Memory B cell (primary cell): ENCODE data around the gene MBOAT2.
"Not testable (repeated sequence)": the region's sequence is repeated elsewhere in the genome, so short reads cannot be mapped to it uniquely, and the experiment has no call there.

Experiments used
- ATAC-seq: fragments of 150-1000 bp; cut with Tn5 transposase; 2 replicates; pipeline ENCODE4 v1.10.0; 2021; ENCODE audit warnings: low read depth, mild to moderate bottlenecking, moderate library complexity
- DNase-seq, 2 donors: peaks; one replicate each; pipeline ENCODE4 v3.0.0; 2022; ENCODE audit warnings: low spot score in 2 of 2
- H3K27ac Mint-ChIP-seq: one replicate; pipeline ENCODE4 v1.8.0; 2022; ENCODE audit warnings: mild to moderate bottlenecking, moderate library complexity, mixed read lengths
- H3K27me3 Mint-ChIP-seq: one replicate; pipeline ENCODE4 v1.8.0; 2022; ENCODE audit warnings: mixed read lengths
- H3K36me3 Mint-ChIP-seq: one replicate; pipeline ENCODE4 v1.8.0; 2022; ENCODE audit warnings: mild to moderate bottlenecking, mixed read lengths
- H3K4me1 Mint-ChIP-seq: one replicate; pipeline ENCODE4 v1.8.0; 2022; ENCODE audit warnings: mixed read lengths
- H3K4me3 Mint-ChIP-seq: one replicate; pipeline ENCODE4 v1.8.0; 2022; ENCODE audit warnings: mild to moderate bottlenecking, moderate library complexity, mixed read lengths
- H3K9me3 Mint-ChIP-seq: one replicate; pipeline ENCODE4 v1.8.0; 2022; ENCODE audit warnings: mixed read lengths

Gene MBOAT2

DNA sequence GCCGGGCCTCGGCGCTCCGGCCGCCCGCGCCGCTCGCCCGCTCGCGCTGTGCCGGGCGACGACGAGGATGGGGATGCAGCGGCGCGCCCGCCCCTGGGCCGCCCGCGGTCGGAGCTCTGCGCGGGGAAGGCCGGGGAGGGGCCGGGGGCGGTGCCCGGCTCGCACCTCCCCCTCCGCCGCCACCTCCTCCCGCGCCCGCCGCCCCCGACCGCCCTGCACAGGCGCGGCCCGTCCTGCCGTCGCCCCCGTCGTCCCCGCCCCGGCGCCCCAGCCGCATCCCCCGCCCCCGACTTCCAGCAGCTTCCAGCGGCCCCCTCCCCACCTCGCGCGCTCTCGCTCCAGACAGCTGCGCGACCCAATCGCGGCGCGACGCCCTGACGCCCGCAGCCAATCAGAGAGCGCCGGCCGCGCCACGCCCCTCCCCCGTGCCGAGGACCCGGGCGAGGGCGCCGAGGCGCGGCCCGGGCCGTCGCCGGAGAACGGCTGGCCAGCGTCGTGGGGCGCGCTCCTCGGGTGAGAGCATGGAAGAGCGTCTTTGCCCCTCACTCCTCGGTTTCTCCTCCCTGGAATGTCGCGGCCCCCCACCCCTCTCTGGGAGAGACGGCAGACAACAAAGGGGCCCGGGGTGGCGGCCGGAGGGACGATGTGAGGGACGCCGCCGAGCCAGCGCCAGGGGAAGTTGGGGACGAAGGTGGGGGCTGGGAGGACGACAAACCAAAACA lies at the start of gene MBOAT2:
Gene MBOAT2 (minus strand): TSS at position 69 of the 722 bp plus-strand sequence. CDS start 70 bp downstream, outside the sequence.
- Mint-ChIP-seq H3K36me3 (no peaks in the 10 kb centered on the region), H3K27me3 (peaks cover 9% of the 10 kb centered on the region), H3K27ac (no peak within 1 kb of the TSS), H3K9me3 (no peaks in the 10 kb centered on the region), H3K4me3 (peak within 1 kb of the TSS; percentile 80), H3K4me1 (peaks cover 6% of the 10 kb centered on the region)
- DNase-seq (peak; percentile 43 to 57), ATAC-seq (peak; percentile 88)

- Mint-ChIP-seq H3K36me3 (no peaks in the 10 kb centered on the region), H3K9me3 (peaks cover 3% of the 10 kb centered on the region), H3K27ac (no peak overlapping the region), H3K27me3 (peaks cover 5% of the 10 kb centered on the region), H3K4me3 (no peak overlapping the region), H3K4me1 (peaks cover 3% of the 10 kb centered on the region)
- ATAC-seq = no peak
- DNase-seq = no peak
These were observed 49.5 kb upstream of the MBOAT2 start for GRCh38 chr2:9052821-9053533.

- not testable (repeated sequence) for H3K27me3 Mint-ChIP-seq, H3K9me3 Mint-ChIP-seq
These were observed 48.0 kb upstream of the MBOAT2 start for GRCh38 chr2:9051451-9051850.

DNA sequence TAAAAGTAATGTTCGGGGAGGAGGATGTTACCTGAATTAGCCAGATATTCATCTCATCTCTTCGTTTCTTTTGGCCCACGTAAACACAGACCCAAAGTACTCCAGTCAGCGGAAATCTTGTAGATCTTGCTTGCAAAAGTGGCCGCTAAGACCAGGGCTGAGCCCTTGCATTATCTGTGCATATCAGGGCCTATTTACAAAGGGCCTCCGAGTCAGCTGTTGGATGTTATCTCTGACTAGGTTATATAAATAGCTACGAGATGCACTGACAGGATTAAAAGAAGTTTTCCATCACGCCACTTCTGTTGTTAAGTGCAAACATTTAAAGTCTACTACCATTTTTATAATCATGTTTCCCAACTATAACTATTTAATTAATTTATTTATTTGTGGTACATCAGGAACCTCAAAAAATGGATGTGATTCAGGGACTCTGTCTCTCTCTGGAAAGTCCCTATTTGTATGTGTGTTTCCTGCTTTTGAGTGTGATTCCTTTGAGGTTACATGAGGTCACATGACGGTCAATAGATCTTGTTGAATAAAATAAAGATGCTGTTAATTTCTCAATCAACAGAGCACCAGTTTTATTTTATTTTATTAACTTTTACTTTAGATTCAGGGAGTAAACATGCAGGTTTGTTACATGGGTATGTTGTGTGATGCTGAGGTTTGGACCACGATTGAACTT lies 46.8 kb upstream of the MBOAT2 start:
- Mint-ChIP-seq H3K9me3 (peaks cover 1% of the 10 kb centered on the region), H3K27me3 (peaks cover 1% of the 10 kb centered on the region), H3K4me1 (no peaks in the 10 kb centered on the region), H3K27ac (no peak overlapping the region), H3K36me3 (no peaks in the 10 kb centered on the region), H3K4me3 (no peak overlapping the region)
- ATAC-seq = no peak
- DNase-seq = no peak

More at GRCh38 chr2:9051451-9051850, 48.0 kb upstream of the MBOAT2 start:
- ATAC-seq, H3K4me1 Mint-ChIP-seq, H3K27ac Mint-ChIP-seq, H3K4me3 Mint-ChIP-seq, DNase-seq, H3K36me3 Mint-ChIP-seq: not testable (repeated sequence)

- Mint-ChIP-seq H3K27ac (no peak overlapping the region), H3K4me3 (no peak overlapping the region), H3K27me3 (no peaks in the 10 kb centered on the region), H3K4me1 (no peaks in the 10 kb centered on the region), H3K9me3 (peaks cover 1% of the 10 kb centered on the region), H3K36me3 (no peaks in the 10 kb centered on the region)
- no peak for ATAC-seq
- no peak for DNase-seq
These were observed 42.1 kb upstream of the MBOAT2 start for GRCh38 chr2:9045595-9045994.

GRCh38 chr2:9043491-9043890 lies 40.0 kb upstream of the MBOAT2 start:
- H3K27ac Mint-ChIP-seq, H3K4me1 Mint-ChIP-seq, H3K27me3 Mint-ChIP-seq, H3K4me3 Mint-ChIP-seq, H3K36me3 Mint-ChIP-seq, DNase-seq, H3K9me3 Mint-ChIP-seq, ATAC-seq: not testable (repeated sequence)

- no peak overlapping the region for H3K27ac Mint-ChIP-seq
- no peaks in the 10 kb centered on the region for H3K4me1 Mint-ChIP-seq
- ATAC-seq (no peak), DNase-seq (no peak)
- H3K4me3 Mint-ChIP-seq = no peak overlapping the region
- H3K27me3 Mint-ChIP-seq = peaks cover 8% of the 10 kb centered on the region
- H3K36me3 Mint-ChIP-seq = no peaks in the 10 kb centered on the region
- H3K9me3 Mint-ChIP-seq = peaks cover 8% of the 10 kb centered on the region
These were observed 33.7 kb upstream of the MBOAT2 start for GRCh38 chr2:9037166-9037565.

GRCh38 chr2:9033385-9034168 lies 30.1 kb upstream of the MBOAT2 start:
- H3K27ac Mint-ChIP-seq = no peak overlapping the region
- DNase-seq (no peak), ATAC-seq (no peak)
- H3K27me3 Mint-ChIP-seq = peaks cover 11% of the 10 kb centered on the region
- H3K4me1 Mint-ChIP-seq = no peaks in the 10 kb centered on the region
- H3K4me3 Mint-ChIP-seq = no peak overlapping the region
- no peaks in the 10 kb centered on the region for H3K36me3 Mint-ChIP-seq
- H3K9me3 Mint-ChIP-seq = peaks cover 8% of the 10 kb centered on the region

DNA sequence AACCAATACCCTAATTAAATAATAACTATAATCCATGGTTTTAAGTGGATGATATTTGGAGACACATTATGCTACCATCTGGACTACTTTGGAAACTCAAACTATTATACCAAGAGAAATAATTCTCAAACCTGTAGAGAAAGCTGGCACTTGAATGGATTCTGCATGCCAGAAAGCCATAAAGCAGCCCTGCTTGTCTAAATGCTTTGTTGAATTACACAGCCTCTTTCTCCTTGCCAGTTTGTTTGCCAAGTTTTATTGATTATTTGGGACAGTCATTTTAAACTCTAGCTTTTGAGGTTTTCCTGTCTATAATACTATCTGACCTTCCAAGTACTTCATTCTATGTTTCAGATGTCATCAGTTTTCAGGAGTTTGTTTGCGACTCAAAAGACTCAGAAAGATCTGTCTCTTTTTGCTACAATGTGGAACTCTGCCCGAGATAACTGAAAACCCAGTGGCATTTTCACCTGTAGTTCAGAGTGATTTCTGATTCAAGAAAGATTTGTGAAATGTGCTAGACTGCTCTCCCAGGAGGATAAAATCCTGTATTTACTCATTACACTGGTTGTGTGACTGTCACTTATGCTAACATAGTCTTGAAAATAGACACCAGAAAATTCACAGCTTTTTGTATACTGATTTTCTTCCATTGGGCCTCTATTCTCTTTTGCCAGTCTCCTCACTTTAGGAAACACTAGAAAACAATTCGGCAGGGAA lies 29.2 kb upstream of the MBOAT2 start:
- H3K27me3 Mint-ChIP-seq = peaks cover 11% of the 10 kb centered on the region
- no peak overlapping the region for H3K4me3 Mint-ChIP-seq
- no peak overlapping the region for H3K27ac Mint-ChIP-seq
- H3K36me3 Mint-ChIP-seq = no peaks in the 10 kb centered on the region
- DNase-seq (no peak), ATAC-seq (no peak)
- peaks cover 2% of the 10 kb centered on the region for H3K9me3 Mint-ChIP-seq
- no peaks in the 10 kb centered on the region for H3K4me1 Mint-ChIP-seq

DNA sequence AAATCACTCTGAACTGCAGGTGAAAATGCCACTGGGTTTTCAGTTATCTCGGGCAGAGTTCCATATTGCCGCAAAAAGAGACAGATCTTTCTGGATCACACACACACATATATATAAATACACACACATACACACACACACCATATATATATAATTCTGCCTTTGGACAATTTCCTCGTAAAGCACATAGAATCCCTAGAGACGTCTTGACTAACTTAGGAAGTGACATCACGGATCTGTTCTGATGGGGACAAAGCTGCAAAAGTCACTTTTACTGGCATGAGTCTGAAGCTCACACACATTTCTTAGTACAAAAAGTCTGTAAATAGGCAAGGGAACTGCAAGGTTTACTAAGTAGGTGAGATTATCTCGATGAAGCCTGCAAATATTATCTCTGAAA lies 28.6 kb upstream of the MBOAT2 start:
- Mint-ChIP-seq H3K27me3 (peaks cover 11% of the 10 kb centered on the region), H3K4me1 (no peaks in the 10 kb centered on the region), H3K4me3 (no peak overlapping the region), H3K9me3 (peaks cover 1% of the 10 kb centered on the region), H3K36me3 (no peaks in the 10 kb centered on the region), H3K27ac (no peak overlapping the region)
- ATAC-seq = no peak
- DNase-seq = no peak

- Mint-ChIP-seq H3K27me3 (peaks cover 11% of the 10 kb centered on the region), H3K4me3 (no peak overlapping the region), H3K9me3 (peaks cover 1% of the 10 kb centered on the region), H3K27ac (no peak overlapping the region), H3K36me3 (no peaks in the 10 kb centered on the region), H3K4me1 (no peaks in the 10 kb centered on the region)
- ATAC-seq = no peak
- DNase-seq = no peak
These were observed 27.8 kb upstream of the MBOAT2 start for GRCh38 chr2:9031246-9031645.

DNA sequence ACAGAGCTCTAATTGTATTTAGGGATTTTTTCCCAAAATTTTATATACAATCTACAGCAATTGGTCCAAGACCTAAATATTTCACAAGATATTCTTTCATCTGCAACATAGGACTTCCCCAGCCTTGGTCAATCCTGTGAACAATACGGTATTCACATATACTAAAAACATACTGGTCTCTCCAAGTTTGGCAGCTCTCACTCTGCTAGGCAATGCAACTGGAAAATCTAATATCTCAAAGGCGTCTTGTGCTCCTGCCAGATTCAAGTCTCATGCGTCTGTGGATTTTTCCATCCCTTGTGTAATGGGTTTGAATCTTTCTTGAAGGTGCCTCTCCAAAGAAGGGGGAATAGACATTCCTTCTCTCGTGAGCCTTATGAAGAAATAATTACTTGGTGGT lies 27.4 kb upstream of the MBOAT2 start:
- Mint-ChIP-seq H3K9me3 (peaks cover 1% of the 10 kb centered on the region), H3K36me3 (no peaks in the 10 kb centered on the region), H3K27me3 (peaks cover 10% of the 10 kb centered on the region), H3K27ac (no peak overlapping the region), H3K4me1 (no peaks in the 10 kb centered on the region), H3K4me3 (no peak overlapping the region)
- ATAC-seq (no peak), DNase-seq (no peak)

GRCh38 chr2:9030190-9030589 lies 26.7 kb upstream of the MBOAT2 start:
- H3K27ac Mint-ChIP-seq = no peak overlapping the region
- peaks cover 13% of the 10 kb centered on the region for H3K27me3 Mint-ChIP-seq
- H3K4me1 Mint-ChIP-seq = no peaks in the 10 kb centered on the region
- no peak for ATAC-seq
- peaks cover 1% of the 10 kb centered on the region for H3K9me3 Mint-ChIP-seq
- DNase-seq = no peak
- no peaks in the 10 kb centered on the region for H3K36me3 Mint-ChIP-seq
- H3K4me3 Mint-ChIP-seq = no peak overlapping the region
